ENCODE measurements around the gene RAD51B.

- TF ChIP-seq CTCF (IDR thresholded peaks at IDR 0.05) (no peak), POLR2A (IDR thresholded peaks at IDR 0.05) (no peak)
Observed at GRCh38 chr14:68286667-68287066, 467.1 kb downstream of the RAD51B start.

Measured in thyroid gland (tissue), 4 donors.